CD14-positive monocyte (primary cell): ENCODE results near the gene TPMT. TPM values are rescaled to one million over a fixed set of nuclear protein-coding genes. Genes with fewer than 3 reads are reported as not detected.

Experiments used
- DNase-seq, 3 donors: peaks; one replicate each; pipeline ENCODE4 v3.0.0-alpha.2; 2011 to 2022
- H2AFZ ChIP-seq: 2 replicates; pipeline ENCODE4 v1.6.0; 2012; ENCODE audit warnings: mild to moderate bottlenecking, low read depth, low read length, inconsistent platforms; ENCODE audit not compliant: insufficient read depth, poor library complexity, severe bottlenecking
- H3K27ac ChIP-seq, 2 donors: 1 replicate in 1 of 2; 2 replicates in 1 of 2; pipeline ENCODE4 v1.5.1; 2012 to 2013; ENCODE audit warnings: low read length in 2 of 2, control low read depth in 1 of 2, inconsistent platforms in 1 of 2, low read depth in 1 of 2, mild to moderate bottlenecking in 1 of 2
- H3K27me3 ChIP-seq, 2 donors: one replicate each; pipeline versions ENCODE4 v1.6.0 to v1.6.1; 2011 to 2013; ENCODE audit warnings: low read length in 2 of 2; ENCODE audit not compliant: control insufficient read depth in 2 of 2, insufficient read depth in 2 of 2
- H3K36me3 ChIP-seq, 2 donors: replicated peaks in 1 of 2; 1 replicate in 1 of 2; 2 replicates in 1 of 2; pipeline versions ENCODE4 v1.5.1 to v1.6.1; 2012 to 2013; ENCODE audit warnings: low read length in 2 of 2, control low read depth in 1 of 2, inconsistent platforms in 1 of 2, mild to moderate bottlenecking in 1 of 2; ENCODE audit not compliant: insufficient read depth in 2 of 2, control insufficient read depth in 1 of 2
- H3K4me1 ChIP-seq, 2 donors: 1 replicate in 1 of 2; 2 replicates in 1 of 2; pipeline versions ENCODE4 v1.5.1 to v1.6.1; 2012 to 2013; ENCODE audit warnings: low read length in 2 of 2, control low read depth in 1 of 2, inconsistent platforms in 1 of 2, mild to moderate bottlenecking in 1 of 2, moderate library complexity in 1 of 2; ENCODE audit not compliant: insufficient read depth in 2 of 2, control insufficient read depth in 1 of 2
- H3K4me2 ChIP-seq: replicated peaks from 2 replicates; pipeline ENCODE3; 2012; ENCODE audit warnings: low read length, moderate library complexity, mild to moderate bottlenecking; ENCODE audit not compliant: poor library complexity, severe bottlenecking; ENCODE audit errors: extremely low read depth
- H3K4me3 ChIP-seq, 3 experiments: fragments of 200-600 bp in 1 of 3; sonication (generic) in 1 of 3; replicated peaks in 1 of 3; 1 replicate in 2 of 3; 2 replicates in 1 of 3; pipeline ENCODE4 v1.5.1; 2011 to 2013; ENCODE audit warnings: low read length in 3 of 3, mild to moderate bottlenecking in 3 of 3, control low read depth in 2 of 3, low read depth in 2 of 3, inconsistent platforms in 1 of 3, moderate library complexity in 1 of 3
- H3K79me2 ChIP-seq: 2 replicates; pipeline ENCODE4 v1.6.0; 2012; ENCODE audit warnings: mild to moderate bottlenecking, control low read depth, inconsistent platforms, low read length, moderate library complexity; ENCODE audit not compliant: insufficient read depth
- H3K9ac ChIP-seq: 2 replicates; pipeline ENCODE4 v1.6.0; 2017; ENCODE audit warnings: low read length, mild to moderate bottlenecking; ENCODE audit not compliant: insufficient read depth, poor library complexity, severe bottlenecking
- H3K9me3 ChIP-seq, 2 donors: replicated peaks in 1 of 2; 1 replicate in 1 of 2; 2 replicates in 1 of 2; pipeline versions ENCODE4 v1.5.1 to v1.6.1; 2012 to 2013; ENCODE audit warnings: low read length in 2 of 2, control low read depth in 1 of 2; ENCODE audit not compliant: control insufficient read depth in 1 of 2, insufficient read depth in 1 of 2
- H4K20me1 ChIP-seq: 2 replicates; pipeline ENCODE4 v1.6.0; 2012; ENCODE audit warnings: mild to moderate bottlenecking, low read length, control low read depth, moderate library complexity; ENCODE audit not compliant: insufficient read depth
- H3K27ac Mint-ChIP-seq, 7 donors: one replicate each; pipeline ENCODE4 v1.8.0; 2020; ENCODE audit warnings: mild to moderate bottlenecking in 7 of 7, mixed read lengths in 7 of 7, moderate library complexity in 6 of 7, inconsistent platforms in 2 of 7
- H3K27me3 Mint-ChIP-seq, 3 donors: one replicate each; pipeline ENCODE4 v1.8.0; 2021 to 2022; ENCODE audit warnings: low read depth in 3 of 3, mild to moderate bottlenecking in 3 of 3, mixed read lengths in 3 of 3, moderate library complexity in 3 of 3, inconsistent platforms in 1 of 3
- H3K36me3 Mint-ChIP-seq, 2 donors: one replicate each; pipeline ENCODE4 v1.8.0; 2020; ENCODE audit warnings: mixed read lengths in 2 of 2, inconsistent platforms in 1 of 2, mild to moderate bottlenecking in 1 of 2
- H3K4me1 Mint-ChIP-seq: one replicate; pipeline ENCODE4 v1.8.0; 2020; ENCODE audit warnings: mild to moderate bottlenecking, mixed read lengths
- H3K4me3 Mint-ChIP-seq, 2 donors: one replicate each; pipeline ENCODE4 v1.8.0; 2020; ENCODE audit warnings: mild to moderate bottlenecking in 2 of 2, mixed read lengths in 2 of 2, moderate library complexity in 1 of 2
- H3K9me3 Mint-ChIP-seq, 7 donors: one replicate each; pipeline ENCODE4 v1.8.0; 2020 to 2022; ENCODE audit warnings: mixed read lengths in 7 of 7, mild to moderate bottlenecking in 6 of 7, moderate library complexity in 6 of 7, inconsistent platforms in 2 of 7
- WGBS: methylation state at CpG from one replicate; pipeline ENCODE4 v1.1.5; 2013; ENCODE audit warnings: missing lambda C conversion rate; ENCODE audit not compliant: insufficient coverage; 5-methylcytosine and 5-hydroxymethylcytosine counted together
- intact Hi-C, 2 donors: fragments of 100-400 bp; cut with micrococcal nuclease; formaldehyde crosslinking; loops; one replicate each; pipeline versions ENCODE4 v1.15.0 to v1.15.1; 2023
- polyA plus RNA-seq, 3 donors: library from polyadenylated mRNA; depleted of rRNA in 1 of 3; unstranded in 2 of 3; stranded (reverse) in 1 of 3; fragments of 300-500 nt in 2 of 3; fragments of >200 nt in 1 of 3; fragmentation: Illumina TruSeq in 2 of 3; gene quantifications; 1 replicate in 2 of 3; 2 replicates in 1 of 3; pipeline ENCODE4 v1.2.3, GENCODE V29; 2012 to 2021
- TF ChIP-seq, protein P1 (sequence below): fragments of 200-600 bp; IDR thresholded peaks from one replicate; pipeline ENCODE4 v1.8.0; 2022; ENCODE audit warnings: antibody characterized with exemption, mild to moderate bottlenecking

TPMT gene
- polyA plus RNA-seq, 3 donors, result 10.5 to 33.1 (median 27.5) TPM

DNA sequence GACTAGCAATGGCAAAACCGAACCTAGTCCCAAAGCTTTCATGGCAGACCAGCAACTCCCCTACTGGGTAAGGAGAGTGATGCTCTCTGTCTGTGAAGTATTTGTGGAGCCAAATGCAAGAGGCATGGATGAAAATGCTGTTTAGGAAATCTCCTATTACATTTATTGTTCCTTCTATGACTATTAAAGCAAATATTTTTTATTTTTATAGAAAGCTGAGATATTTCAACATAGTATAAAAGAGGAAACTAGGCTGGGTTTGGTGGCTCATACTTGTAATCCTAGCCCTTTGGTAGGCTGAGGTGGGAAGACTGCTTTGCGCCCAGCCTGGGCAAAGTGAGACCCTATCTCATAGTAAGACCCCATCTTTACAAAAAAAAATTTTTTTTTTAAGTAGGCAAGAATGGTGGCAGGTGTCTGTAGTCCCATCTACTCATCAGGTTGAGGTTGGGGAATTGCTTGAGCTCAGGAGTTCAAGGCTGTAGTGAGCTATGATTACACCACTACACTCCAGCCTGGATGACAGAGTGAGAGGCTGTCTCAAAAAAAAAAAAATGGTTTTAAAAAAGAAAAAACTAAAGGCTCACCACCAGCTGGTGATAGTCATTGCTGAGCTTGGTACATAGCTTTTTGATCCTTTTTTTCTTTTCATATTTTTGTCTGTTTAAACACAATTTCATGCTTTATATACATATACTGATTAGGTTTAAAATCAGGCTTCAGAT, 11.6 kb upstream of the TPMT start:
- Histone ChIP-seq H3K36me3 (peaks cover 54 to 70% of the 10 kb centered on the region in 2 donors), H4K20me1 (no peaks in the 10 kb centered on the region), H3K4me2 (peak overlapping the region; percentile 52), H3K27me3 (no peaks in the 10 kb centered on the region), H3K9me3 (no peaks in the 10 kb centered on the region), H3K79me2 (peaks cover 67% of the 10 kb centered on the region), H3K27ac (peak overlapping the region; percentile 82 to 98), H2AFZ (no peak overlapping the region), H3K4me3 (peak overlapping the region in 1 of 3 experiments; percentile 40), H3K4me1 (peaks cover 31 to 48% of the 10 kb centered on the region in 2 donors), H3K9ac (peak overlapping the region; percentile 56)
- peak; percentile 65 to 76 (median 74) for DNase-seq
- Mint-ChIP-seq H3K27me3 (no peaks in the 10 kb centered on the region), H3K9me3 (peaks cover 0 to 2% (median 0%) of the 10 kb centered on the region in 7 donors), H3K4me3 (no peak overlapping the region), H3K27ac (peak overlapping the region; percentile 79 to 97 (median 94)), H3K4me1 (peaks cover 28% of the 10 kb centered on the region), H3K36me3 (peaks cover 53 to 76% of the 10 kb centered on the region in 2 donors)
- no CpG with 5 or more reads among the region's 2 CpGs for WGBS
- intact Hi-C loops, result no loop called here
- TF ChIP-seq, protein P1, sequence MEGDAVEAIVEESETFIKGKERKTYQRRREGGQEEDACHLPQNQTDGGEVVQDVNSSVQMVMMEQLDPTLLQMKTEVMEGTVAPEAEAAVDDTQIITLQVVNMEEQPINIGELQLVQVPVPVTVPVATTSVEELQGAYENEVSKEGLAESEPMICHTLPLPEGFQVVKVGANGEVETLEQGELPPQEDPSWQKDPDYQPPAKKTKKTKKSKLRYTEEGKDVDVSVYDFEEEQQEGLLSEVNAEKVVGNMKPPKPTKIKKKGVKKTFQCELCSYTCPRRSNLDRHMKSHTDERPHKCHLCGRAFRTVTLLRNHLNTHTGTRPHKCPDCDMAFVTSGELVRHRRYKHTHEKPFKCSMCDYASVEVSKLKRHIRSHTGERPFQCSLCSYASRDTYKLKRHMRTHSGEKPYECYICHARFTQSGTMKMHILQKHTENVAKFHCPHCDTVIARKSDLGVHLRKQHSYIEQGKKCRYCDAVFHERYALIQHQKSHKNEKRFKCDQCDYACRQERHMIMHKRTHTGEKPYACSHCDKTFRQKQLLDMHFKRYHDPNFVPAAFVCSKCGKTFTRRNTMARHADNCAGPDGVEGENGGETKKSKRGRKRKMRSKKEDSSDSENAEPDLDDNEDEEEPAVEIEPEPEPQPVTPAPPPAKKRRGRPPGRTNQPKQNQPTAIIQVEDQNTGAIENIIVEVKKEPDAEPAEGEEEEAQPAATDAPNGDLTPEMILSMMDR, result no peak

GRCh38 chr6:18165751-18166150, 10.9 kb upstream of the TPMT start:
- no peaks in the 10 kb centered on the region for H4K20me1 ChIP-seq
- peaks cover 58 to 79% of the 10 kb centered on the region in 2 donors for H3K36me3 Mint-ChIP-seq
- peak overlapping the region; percentile 79 to 97 (median 94) for H3K27ac Mint-ChIP-seq
- no peaks in the 10 kb centered on the region for H3K27me3 Mint-ChIP-seq
- 67% methylated on average over 3 of the region's 4 CpGs for WGBS
- H3K9me3 Mint-ChIP-seq, result peaks cover 0 to 2% (median 0%) of the 10 kb centered on the region in 7 donors
- peaks cover 32 to 48% of the 10 kb centered on the region in 2 donors for H3K4me1 ChIP-seq
- H3K4me3 Mint-ChIP-seq, result no peak overlapping the region
- intact Hi-C loops, result no loop called here
- no peaks in the 10 kb centered on the region for H3K27me3 ChIP-seq
- peak overlapping the region; percentile 52 for H3K4me2 ChIP-seq
- H3K4me1 Mint-ChIP-seq, result peaks cover 29% of the 10 kb centered on the region
- no peaks in the 10 kb centered on the region for H3K9me3 ChIP-seq
- DNase-seq, result peak; percentile 73 to 75 (median 73)
- peak overlapping the region; percentile 56 for H3K9ac ChIP-seq
- peak overlapping the region; percentile 52 to 98 for H3K27ac ChIP-seq
- no peak overlapping the region for H2AFZ ChIP-seq
- H3K79me2 ChIP-seq, result peaks cover 67% of the 10 kb centered on the region
- TF ChIP-seq, protein P1, result no peak
- H3K4me3 ChIP-seq, result peak overlapping the region in 1 of 3 experiments; percentile 40
- peaks cover 61 to 71% of the 10 kb centered on the region in 2 donors for H3K36me3 ChIP-seq
